Ascending aorta (tissue), 2 donors: Measurements from ENCODE around the gene SIAH1. TPM values are rescaled to one million over a fixed set of nuclear protein-coding genes. Genes with fewer than 3 reads are reported as not detected.

Experiments
- DNase-seq, 2 donors: peaks; one replicate each; pipeline ENCODE4 v3.0.0-alpha.2; 2019; ENCODE audit warnings: low spot score in 2 of 2
- H3K27ac ChIP-seq, 2 donors: fragments of 200-600 bp; sonication (generic); one replicate each; pipeline ENCODE4 v1.5.1; 2016 to 2017; ENCODE audit warnings: mild to moderate bottlenecking in 1 of 2
- H3K27me3 ChIP-seq: fragments of 200-600 bp; sonication (generic); one replicate; pipeline ENCODE4 v1.5.1; 2017
- H3K36me3 ChIP-seq, 2 donors: fragments of 200-600 bp; sonication (generic); one replicate each; pipeline ENCODE4 v1.5.1; 2016
- H3K4me1 ChIP-seq, 2 donors: fragments of 200-600 bp; sonication (generic); one replicate each; pipeline ENCODE4 v1.5.1; 2016 to 2017; ENCODE audit warnings: mild to moderate bottlenecking in 1 of 2
- H3K4me3 ChIP-seq, 2 donors: fragments of 200-600 bp; sonication (generic); one replicate each; pipeline ENCODE4 v1.5.1; 2016 to 2017; ENCODE audit warnings: mild to moderate bottlenecking in 1 of 2
- H3K9me3 ChIP-seq, 2 donors: fragments of 200-600 bp; sonication (generic); one replicate each; pipeline ENCODE4 v1.5.1; 2016
- CTCF ChIP-seq, 3 experiments: fragments of 200-600 bp in 2 of 3; fragments of 450-650 bp in 1 of 3; sonication (generic) in 2 of 3; IDR thresholded peaks; one replicate each; pipeline ENCODE4 v1.5.1; 2016 to 2019; ENCODE audit warnings: antibody characterized with exemption in 3 of 3, mild to moderate bottlenecking in 1 of 3, moderate library complexity in 1 of 3
- intact Hi-C: fragments of 100-400 bp; cut with DNase I; formaldehyde crosslinking; loops from one replicate; pipeline ENCODE4 v1.15.1; 2023
- total RNA-seq: library from RNA; depleted of rRNA; stranded (reverse); fragments of >200 nt; gene quantifications from one replicate; pipeline ENCODE4 v1.1.0, GENCODE V29; 2016

Gene SIAH1
- total RNA-seq, 1 donor from 2014 or later = 11.3 TPM

GRCh38 chr16:48347980-48348379, 37.2 kb downstream of the SIAH1 start:
- Histone ChIP-seq H3K27ac (no peak overlapping the region), H3K9me3 (no peaks in the 10 kb centered on the region), H3K4me3 (no peak overlapping the region), H3K36me3 (peaks cover 26 to 51% of the 10 kb centered on the region in 2 donors), H3K27me3 (no peaks in the 10 kb centered on the region), H3K4me1 (no peaks in the 10 kb centered on the region)
- no peak for DNase-seq
- intact Hi-C loops = no loop called here
- no peak for TF ChIP-seq CTCF (IDR thresholded peaks at IDR 0.05)

- H3K27ac ChIP-seq = no peak overlapping the region
- intact Hi-C loops = no loop called here
- TF ChIP-seq CTCF (IDR thresholded peaks at IDR 0.05) = no peak
- DNase-seq = no peak
- peaks cover 22 to 52% of the 10 kb centered on the region in 2 donors for H3K36me3 ChIP-seq
- no peak overlapping the region for H3K4me3 ChIP-seq
- no peaks in the 10 kb centered on the region for H3K4me1 ChIP-seq
- H3K27me3 ChIP-seq = no peaks in the 10 kb centered on the region
- no peaks in the 10 kb centered on the region for H3K9me3 ChIP-seq
Measured at GRCh38 chr16:48347191-48347865, 37.9 kb downstream of the SIAH1 start.

GRCh38 chr16:48342591-48342990, 42.6 kb downstream of the SIAH1 start:
- intact Hi-C loops = no loop called here
- H3K4me3 ChIP-seq = no peak overlapping the region
- TF ChIP-seq CTCF (IDR thresholded peaks at IDR 0.05) = no peak
- no peaks in the 10 kb centered on the region for H3K9me3 ChIP-seq
- H3K4me1 ChIP-seq = no peaks in the 10 kb centered on the region
- no peak overlapping the region for H3K27ac ChIP-seq
- DNase-seq = no peak
- peaks cover 17 to 40% of the 10 kb centered on the region in 2 donors for H3K36me3 ChIP-seq
- H3K27me3 ChIP-seq = no peaks in the 10 kb centered on the region

GRCh38 chr16:48340054-48340453, 45.2 kb downstream of the SIAH1 start:
- Histone ChIP-seq H3K9me3 (no peaks in the 10 kb centered on the region), H3K27ac (no peak overlapping the region), H3K36me3 (peaks cover 18 to 50% of the 10 kb centered on the region in 2 donors), H3K4me1 (no peaks in the 10 kb centered on the region), H3K4me3 (no peak overlapping the region), H3K27me3 (no peaks in the 10 kb centered on the region)
- intact Hi-C loops = no loop called here
- no peak for TF ChIP-seq CTCF (IDR thresholded peaks at IDR 0.05)
- no peak for DNase-seq

GRCh38 chr16:48335961-48336360, 49.3 kb downstream of the SIAH1 start:
- no peaks in the 10 kb centered on the region for H3K4me1 ChIP-seq
- no peak overlapping the region for H3K4me3 ChIP-seq
- no peak for DNase-seq
- no peak for TF ChIP-seq CTCF (IDR thresholded peaks at IDR 0.05)
- no peak overlapping the region for H3K27ac ChIP-seq
- peaks cover 18 to 38% of the 10 kb centered on the region in 2 donors for H3K36me3 ChIP-seq
- H3K9me3 ChIP-seq = no peaks in the 10 kb centered on the region
- intact Hi-C loops = no loop called here
- H3K27me3 ChIP-seq = no peaks in the 10 kb centered on the region

- Histone ChIP-seq H3K4me3 (no peak overlapping the region), H3K27ac (no peak overlapping the region), H3K4me1 (no peaks in the 10 kb centered on the region), H3K27me3 (no peaks in the 10 kb centered on the region), H3K36me3 (peaks cover 13 to 31% of the 10 kb centered on the region in 2 donors), H3K9me3 (no peaks in the 10 kb centered on the region)
- no peak for TF ChIP-seq CTCF (IDR thresholded peaks at IDR 0.05)
- intact Hi-C loops = no loop called here
- no peak for DNase-seq
Measured at GRCh38 chr16:48334325-48334724, 50.9 kb downstream of the SIAH1 start.
